KOPT-K1 (cell line): ENCODE data around the gene USP28.
A peak's percentile ranks its signal among the peaks of the same experiment; 100 is the strongest.
"Not testable (repeated sequence)": the region's sequence is repeated elsewhere in the genome, so short reads cannot be mapped to it uniquely, and the experiment has no call there.

Experiments used
- H3K27ac ChIP-seq: fragments of 200-600 bp; sonication (generic); 2 replicates; pipeline ENCODE4 v1.5.1; 2016; ENCODE audit warnings: antibody characterized with exemption, mild to moderate bottlenecking, low read depth, low read length; ENCODE audit not compliant: poor library complexity, severe bottlenecking
- H3K36me3 ChIP-seq: fragments of 200-600 bp; sonication (generic); 2 replicates; pipeline ENCODE4 v1.5.1; 2017; ENCODE audit warnings: antibody characterized with exemption, mild to moderate bottlenecking, low read length, moderate library complexity; ENCODE audit not compliant: insufficient read depth
- H3K9me3 ChIP-seq: fragments of 200-600 bp; sonication (generic); 2 replicates; pipeline ENCODE4 v1.5.1; 2017; ENCODE audit warnings: antibody characterized with exemption, low read length, mild to moderate bottlenecking; ENCODE audit not compliant: insufficient read depth, poor library complexity, severe bottlenecking

USP28 gene

GRCh38 chr11:113781682-113782081 is 93.7 kb downstream of the USP28 start:
- Histone ChIP-seq H3K27ac (no peak overlapping the region), H3K36me3 (no peaks in the 10 kb centered on the region), H3K9me3 (no peaks in the 10 kb centered on the region)

GRCh38 chr11:113779496-113779895 is 95.9 kb downstream of the USP28 start, which contains the start of gene CLDN25:
Gene CLDN25, plus strand, starts transcription at chr11:113779796. Its CDS starts 0 bp downstream, at chr11:113779796.
- H3K9me3 ChIP-seq: no peaks in the 10 kb centered on the region
- no peaks in the 10 kb centered on the region for H3K36me3 ChIP-seq
- H3K27ac ChIP-seq: no peak within 1 kb of the TSS

GRCh38 chr11:113778111-113778910 is 97.1 kb downstream of the USP28 start:
- H3K27ac ChIP-seq: no peak overlapping the region
- no peaks in the 10 kb centered on the region for H3K36me3 ChIP-seq
- no peaks in the 10 kb centered on the region for H3K9me3 ChIP-seq

GRCh38 chr11:113774174-113774503 is 101.2 kb downstream of the USP28 start:
- Histone ChIP-seq H3K27ac (peak overlapping the region; percentile 76), H3K9me3 (no peaks in the 10 kb centered on the region), H3K36me3 (peaks cover 26% of the 10 kb centered on the region)

DNA sequence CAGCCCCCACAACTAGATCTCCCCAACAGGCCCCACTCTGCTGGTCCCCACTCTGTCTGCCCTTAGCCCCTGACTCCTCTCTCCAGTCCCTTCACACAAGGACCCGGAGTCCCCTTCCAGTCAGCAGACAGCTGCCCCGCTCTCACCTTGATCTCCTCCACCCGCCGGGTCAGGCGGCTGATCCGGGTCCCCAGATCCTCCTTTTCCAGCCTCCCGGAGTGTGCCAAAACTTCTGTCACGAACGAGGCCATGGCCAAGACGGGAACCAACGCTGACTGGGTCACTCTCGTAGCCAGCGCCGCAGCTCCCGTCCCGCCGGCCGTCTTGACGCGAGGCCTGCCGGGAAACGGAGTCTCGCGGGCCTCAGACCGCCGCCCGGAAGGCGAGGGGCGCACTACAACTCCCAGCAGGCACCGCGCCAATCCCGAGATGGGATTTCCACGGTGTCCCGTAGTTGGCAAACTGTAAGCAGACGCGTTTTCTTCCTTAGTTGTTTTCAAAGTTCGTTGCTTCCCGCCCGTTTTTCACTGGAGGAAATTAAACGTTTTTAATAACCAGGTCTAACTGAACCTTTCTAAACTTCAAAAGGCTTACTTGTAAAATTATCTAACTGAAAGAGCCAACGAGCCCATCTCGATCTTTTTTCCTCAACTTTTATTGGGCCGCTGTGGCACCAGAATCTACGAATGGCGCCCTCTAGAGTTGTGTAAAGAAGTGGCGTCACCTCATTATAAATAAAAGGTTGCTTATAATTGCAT is 101.8 kb downstream of the USP28 start, which contains the start of gene ZW10:
TSS of gene ZW10 (minus strand) at position 277 of the 758 bp plus-strand sequence. CDS start at position 251, 26 bp downstream.
- peak within 1 kb of the TSS; percentile 76 for H3K27ac ChIP-seq
- H3K9me3 ChIP-seq: no peaks in the 10 kb centered on the region
- H3K36me3 ChIP-seq: peaks cover 31% of the 10 kb centered on the region

DNA sequence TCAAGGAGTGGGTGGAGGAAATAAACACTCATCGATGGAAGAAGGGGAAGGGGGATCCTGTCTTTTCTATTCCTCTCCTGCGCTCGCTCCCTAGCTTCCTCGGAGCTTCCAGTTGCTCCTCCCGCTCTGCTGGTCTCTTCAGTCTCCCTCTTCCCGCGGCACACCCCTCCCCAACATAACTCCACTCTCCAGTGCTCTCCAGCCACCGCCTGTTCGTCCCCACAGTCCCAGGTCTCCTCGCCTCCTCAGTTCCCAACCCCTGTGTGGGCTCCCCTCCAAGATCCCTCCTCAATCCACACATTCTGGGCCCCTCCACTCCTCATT is 102.3 kb downstream of the USP28 start:
- Histone ChIP-seq H3K9me3 (no peaks in the 10 kb centered on the region), H3K27ac (peak overlapping the region; percentile 76)

DNA sequence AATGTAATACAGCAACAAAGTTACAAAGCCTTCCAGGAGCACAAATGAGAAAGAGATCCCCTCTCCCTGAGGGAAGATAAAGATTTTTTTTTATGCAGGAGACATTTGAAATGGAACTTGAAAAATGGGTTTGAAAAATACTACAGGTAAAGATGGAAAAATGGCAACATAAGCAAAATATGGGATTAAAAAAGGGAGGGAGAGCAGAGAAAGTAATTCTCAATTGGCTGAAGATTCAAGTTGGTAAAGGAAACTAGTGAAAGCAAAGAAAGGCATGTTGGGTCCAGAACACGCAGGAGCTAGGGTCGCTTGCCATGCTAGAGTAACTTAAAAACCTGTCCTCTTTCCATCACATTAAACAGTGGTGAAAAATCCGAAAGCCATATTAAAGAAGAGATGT is 103.4 kb downstream of the USP28 start:
- Histone ChIP-seq H3K36me3 (peaks cover 47% of the 10 kb centered on the region), H3K27ac (no peak overlapping the region), H3K9me3 (no peaks in the 10 kb centered on the region)

More for the DNA sequence above, 102.3 kb downstream of the USP28 start:
- peaks cover 36% of the 10 kb centered on the region for H3K36me3 ChIP-seq

GRCh38 chr11:113764527-113765219 is 110.7 kb downstream of the USP28 start:
- Histone ChIP-seq H3K9me3 (no peaks in the 10 kb centered on the region), H3K27ac (no peak overlapping the region), H3K36me3 (peaks cover 87% of the 10 kb centered on the region)

- peaks cover 88% of the 10 kb centered on the region for H3K36me3 ChIP-seq
- H3K27ac ChIP-seq, H3K9me3 ChIP-seq: not testable (repeated sequence)
Measured at GRCh38 chr11:113763040-113763439, 112.3 kb downstream of the USP28 start.

GRCh38 chr11:113760241-113760640 is 115.1 kb downstream of the USP28 start:
- no peak overlapping the region for H3K27ac ChIP-seq
- H3K9me3 ChIP-seq: no peaks in the 10 kb centered on the region
- H3K36me3 ChIP-seq: peaks cover 92% of the 10 kb centered on the region

- Histone ChIP-seq H3K27ac (no peak overlapping the region), H3K9me3 (no peaks in the 10 kb centered on the region), H3K36me3 (peaks cover 85% of the 10 kb centered on the region)
Measured at GRCh38 chr11:113752932-113753331, 122.4 kb downstream of the USP28 start.
